Liver (tissue), 9 donors: ENCODE results near the gene BEST1. TPM values are rescaled to one million over a fixed set of nuclear protein-coding genes. Genes with fewer than 3 reads are reported as not detected.

Source experiments
- DNase-seq: peaks from one replicate; pipeline ENCODE4 v3.0.0-alpha.2; 2017; ENCODE audit warnings: low spot score
- H3K27ac ChIP-seq, 2 donors: one replicate each; pipeline ENCODE4 v1.7.0; 2013; ENCODE audit warnings: inconsistent platforms in 2 of 2, low read length in 2 of 2, control low read depth in 1 of 2, low read depth in 1 of 2, mild to moderate bottlenecking in 1 of 2
- H3K27me3 ChIP-seq, 4 donors: one replicate each; pipeline versions ENCODE4 v1.6.1 to v1.7.0; 2013; ENCODE audit warnings: low read length in 3 of 4, inconsistent platforms in 1 of 4, mild to moderate bottlenecking in 1 of 4, moderate library complexity in 1 of 4; ENCODE audit not compliant: control insufficient read depth in 4 of 4, insufficient read depth in 4 of 4
- H3K36me3 ChIP-seq, 4 donors: one replicate each; pipeline versions ENCODE4 v1.6.1 to v1.7.0; 2013; ENCODE audit warnings: low read length in 3 of 4, mild to moderate bottlenecking in 3 of 4, low read depth in 1 of 4, moderate library complexity in 1 of 4; ENCODE audit not compliant: control insufficient read depth in 4 of 4, insufficient read depth in 3 of 4
- H3K4me1 ChIP-seq, 4 donors: one replicate each; pipeline versions ENCODE4 v1.6.1 to v1.7.0; 2013; ENCODE audit warnings: low read length in 3 of 4, mild to moderate bottlenecking in 3 of 4, moderate library complexity in 1 of 4; ENCODE audit not compliant: control insufficient read depth in 4 of 4, insufficient read depth in 4 of 4
- H3K4me3 ChIP-seq, 3 donors: one replicate each; pipeline versions ENCODE4 v1.6.1 to v1.7.0; 2013; ENCODE audit warnings: low read length in 3 of 3, control low read depth in 1 of 3, low read depth in 1 of 3, mild to moderate bottlenecking in 1 of 3
- H3K9ac ChIP-seq, 2 donors: one replicate each; pipeline ENCODE4 v1.7.0; 2013; ENCODE audit warnings: low read length in 2 of 2, mild to moderate bottlenecking in 2 of 2, moderate library complexity in 2 of 2, control low read depth in 1 of 2, low read depth in 1 of 2
- H3K9me3 ChIP-seq, 4 donors: one replicate each; pipeline versions ENCODE4 v1.6.1 to v1.7.0; 2013; ENCODE audit warnings: low read length in 3 of 4; ENCODE audit not compliant: control insufficient read depth in 4 of 4
- FOXA2 ChIP-seq: IDR thresholded peaks from 2 replicates; pipeline ENCODE4 v1.6.1; 2016; ENCODE audit warnings: antibody characterized with exemption
- GABPA ChIP-seq, 2 donors: IDR thresholded peaks in 1 of 2; conservative IDR thresholded peaks in 1 of 2; 2 replicates each; pipeline ENCODE4 v1.6.1; 2016; ENCODE audit warnings: antibody characterized with exemption in 2 of 2, mild to moderate bottlenecking in 1 of 2, moderate library complexity in 1 of 2
- NR2F2 ChIP-seq: IDR thresholded peaks from 2 replicates; pipeline ENCODE4 v1.6.1; 2016; ENCODE audit warnings: antibody characterized with exemption
- RAD21 ChIP-seq, 2 donors: IDR thresholded peaks; 2 replicates each; pipeline ENCODE4 v1.6.1; 2016; ENCODE audit warnings: antibody characterized with exemption in 2 of 2, mild to moderate bottlenecking in 2 of 2
- REST ChIP-seq: IDR thresholded peaks from 2 replicates; pipeline ENCODE4 v1.6.1; 2016; ENCODE audit warnings: antibody characterized with exemption, mild to moderate bottlenecking
- RXRA ChIP-seq, 2 donors: IDR thresholded peaks; 2 replicates each; pipeline ENCODE4 v1.6.1; 2017 to 2018; ENCODE audit warnings: antibody characterized with exemption in 2 of 2, mild to moderate bottlenecking in 1 of 2
- SP1 ChIP-seq: IDR thresholded peaks from 2 replicates; pipeline ENCODE4 v1.6.1; 2018; ENCODE audit warnings: antibody characterized with exemption, mild to moderate bottlenecking
- TAF1 ChIP-seq: conservative IDR thresholded peaks from 2 replicates; pipeline ENCODE4 v1.6.1; 2016; ENCODE audit warnings: antibody characterized with exemption, mild to moderate bottlenecking
- YY1 ChIP-seq: IDR thresholded peaks from 2 replicates; pipeline ENCODE4 v1.6.1; 2016; ENCODE audit warnings: antibody characterized with exemption, mild to moderate bottlenecking
- WGBS: extraction: QIAGEN DNeasy Blood & Tissue Kit; methylation state at CpG from one replicate; pipeline ENCODE4 v1.1.7; 2013; 5-methylcytosine and 5-hydroxymethylcytosine counted together
- polyA plus RNA-seq, 2 donors: library from polyadenylated mRNA; stranded (reverse) in 1 of 2; unstranded in 1 of 2; fragments of 200-250 nt in 1 of 2; fragments of >200 nt in 1 of 2; fragmentation: Nextera tagmentation in 1 of 2; extraction: Ambion mirVana in 1 of 2; gene quantifications; one replicate each; pipeline versions ENCODE4 v1.2.1 to v1.2.3, GENCODE V29; 2013 to 2015
- total RNA-seq, 2 donors: library from RNA; depleted of rRNA; stranded (reverse); fragments of >200 nt; gene quantifications; one replicate each; pipeline ENCODE4 v1.2.3, GENCODE V29; 2014
- TF ChIP-seq, protein P1 (sequence below): fragments of 150-350 bp; IDR thresholded peaks from 2 replicates; pipeline ENCODE4 v1.5.1; 2017; ENCODE audit warnings: improper control_type of control experiment, low read depth, low read length; ENCODE audit not compliant: missing input control
- TF ChIP-seq, protein P2 (sequence below): IDR thresholded peaks from 2 replicates; pipeline ENCODE4 v1.6.1; 2016; ENCODE audit warnings: antibody characterized with exemption
- donor health status: healthy.
- donor health status: healthy.
- donor health status: healthy.
- donor health status: healthy.
- donor health status: healthy.

BEST1 gene
- total and polyA plus RNA-seq, 4 donors, result 0.22 to 1.6 (median 1.1) TPM

DNA sequence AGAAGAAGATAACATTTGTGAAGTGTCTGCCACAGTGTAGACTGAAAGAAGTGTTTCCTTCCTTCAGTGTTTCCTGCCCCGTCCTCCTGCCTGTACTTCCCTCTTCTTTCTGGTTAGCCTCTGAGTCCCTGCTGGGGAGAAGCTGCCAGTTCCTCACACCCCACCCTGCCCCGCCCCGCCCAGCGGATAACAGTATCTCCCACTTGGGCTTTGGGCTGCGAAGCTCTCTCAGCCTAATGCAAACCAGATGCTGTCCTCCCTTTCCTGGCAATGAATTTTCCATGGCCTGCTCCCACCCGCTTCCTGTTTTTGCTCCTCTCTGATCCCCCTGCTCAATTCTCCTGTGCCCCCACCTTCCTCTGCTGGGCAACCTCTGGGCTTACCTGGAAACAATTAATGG, 27.6 kb upstream of the BEST1 start:
- peak overlapping the region; percentile 40 to 69 for H3K27ac ChIP-seq
- H3K36me3 ChIP-seq, result no peaks in the 10 kb centered on the region
- 55% methylated on average over 6 of the region's 6 CpGs for WGBS
- H3K27me3 ChIP-seq, result no peaks in the 10 kb centered on the region
- H3K9ac ChIP-seq, result no peak overlapping the region
- H3K4me1 ChIP-seq, result peaks cover 0 to 12% (median 6%) of the 10 kb centered on the region in 4 donors
- peak; percentile 83 for DNase-seq
- H3K9me3 ChIP-seq, result no peaks in the 10 kb centered on the region
- H3K4me3 ChIP-seq, result no peak overlapping the region
- TF ChIP-seq NR2F2, result peak; percentile 32
- TF ChIP-seq, protein P1, sequence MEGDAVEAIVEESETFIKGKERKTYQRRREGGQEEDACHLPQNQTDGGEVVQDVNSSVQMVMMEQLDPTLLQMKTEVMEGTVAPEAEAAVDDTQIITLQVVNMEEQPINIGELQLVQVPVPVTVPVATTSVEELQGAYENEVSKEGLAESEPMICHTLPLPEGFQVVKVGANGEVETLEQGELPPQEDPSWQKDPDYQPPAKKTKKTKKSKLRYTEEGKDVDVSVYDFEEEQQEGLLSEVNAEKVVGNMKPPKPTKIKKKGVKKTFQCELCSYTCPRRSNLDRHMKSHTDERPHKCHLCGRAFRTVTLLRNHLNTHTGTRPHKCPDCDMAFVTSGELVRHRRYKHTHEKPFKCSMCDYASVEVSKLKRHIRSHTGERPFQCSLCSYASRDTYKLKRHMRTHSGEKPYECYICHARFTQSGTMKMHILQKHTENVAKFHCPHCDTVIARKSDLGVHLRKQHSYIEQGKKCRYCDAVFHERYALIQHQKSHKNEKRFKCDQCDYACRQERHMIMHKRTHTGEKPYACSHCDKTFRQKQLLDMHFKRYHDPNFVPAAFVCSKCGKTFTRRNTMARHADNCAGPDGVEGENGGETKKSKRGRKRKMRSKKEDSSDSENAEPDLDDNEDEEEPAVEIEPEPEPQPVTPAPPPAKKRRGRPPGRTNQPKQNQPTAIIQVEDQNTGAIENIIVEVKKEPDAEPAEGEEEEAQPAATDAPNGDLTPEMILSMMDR, result no peak

DNA sequence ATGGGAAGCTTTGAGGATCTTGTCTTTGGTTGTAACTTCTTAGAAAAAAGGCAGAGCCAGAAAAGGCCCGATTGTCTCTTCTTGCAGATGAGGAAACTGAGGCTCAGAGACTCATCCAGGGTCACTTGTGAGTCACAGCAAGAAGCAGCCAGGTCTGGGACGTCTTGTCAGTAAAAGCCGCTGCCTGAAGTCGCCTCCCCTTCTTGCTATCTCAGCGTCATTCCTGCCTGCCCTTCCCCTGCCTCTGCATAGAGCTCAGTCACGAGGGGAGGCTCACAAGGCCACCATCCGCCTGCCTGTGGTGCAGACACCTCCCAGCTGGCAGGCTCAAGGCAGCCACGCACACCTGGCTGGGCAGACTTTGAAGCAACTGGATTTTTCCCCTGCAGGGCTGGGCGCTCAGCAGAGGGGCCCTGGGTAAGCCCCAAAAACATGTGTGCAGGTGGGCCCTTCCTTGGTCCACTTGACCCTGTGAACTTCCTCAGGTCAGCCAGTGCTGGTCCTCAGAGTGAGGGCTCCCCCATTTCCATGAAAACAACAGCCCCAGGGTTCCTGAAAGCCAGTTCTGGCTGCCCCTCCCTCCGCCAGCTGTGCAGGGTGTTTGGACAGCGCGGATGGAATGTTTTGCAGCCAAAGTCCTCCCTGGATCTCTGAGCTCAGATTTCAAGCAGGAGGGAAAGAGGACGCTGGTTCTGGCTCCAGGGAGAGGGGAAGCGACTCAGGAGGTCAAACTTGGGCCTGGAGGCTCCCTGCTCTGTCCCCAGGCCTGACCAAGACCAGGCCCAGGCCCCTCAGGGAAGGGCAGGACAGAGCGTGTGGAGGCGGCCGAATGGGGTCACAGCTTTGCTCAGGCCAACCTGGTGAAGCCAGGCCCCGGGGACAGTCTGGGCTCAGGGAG, 26.7 kb upstream of the BEST1 start:
- WGBS, result 56% methylated on average over 18 of the region's 18 CpGs
- no peaks in the 10 kb centered on the region for H3K36me3 ChIP-seq
- H3K9me3 ChIP-seq, result no peaks in the 10 kb centered on the region
- TF ChIP-seq FOXA2 (no peak), SP1 (peak; percentile 59), RAD21 (IDR thresholded peaks at IDR 0.05) (peak in 1 of 2 donors; percentile 11), YY1 (no peak), TAF1 (no peak), REST (no peak), RXRA (IDR thresholded peaks at IDR 0.05) (peak in 1 of 2 donors; percentile 34), NR2F2 (peak; percentile 63), GABPA (IDR thresholded peaks at IDR 0.05 in 1 of 2, conservative IDR thresholded peaks at IDR 0.05 in 1 of 2) (no peak)
- TF ChIP-seq, protein P2, sequence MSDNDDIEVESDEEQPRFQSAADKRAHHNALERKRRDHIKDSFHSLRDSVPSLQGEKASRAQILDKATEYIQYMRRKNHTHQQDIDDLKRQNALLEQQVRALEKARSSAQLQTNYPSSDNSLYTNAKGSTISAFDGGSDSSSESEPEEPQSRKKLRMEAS, result no peak
- TF ChIP-seq, protein P1, result no peak
- no peak overlapping the region for H3K4me3 ChIP-seq
- DNase-seq, result peak; percentile 80
- peaks cover 0 to 9% (median 4%) of the 10 kb centered on the region in 4 donors for H3K4me1 ChIP-seq
- no peaks in the 10 kb centered on the region for H3K27me3 ChIP-seq
- no peak overlapping the region for H3K9ac ChIP-seq
- peak overlapping the region; percentile 47 to 69 for H3K27ac ChIP-seq
